MV-4-11 (cell line): ENCODE data around the gene PRKACA.
"Not testable (repeated sequence)": the region's sequence is repeated elsewhere in the genome, so short reads cannot be mapped to it uniquely, and the experiment has no call there.

Source experiments
- DNase-seq: peaks from one replicate; lab custom pipeline; 2025; lab: John Stamatoyannopoulos, UW

The PRKACA gene

GRCh38 chr19:14048443-14049153 is 69.0 kb downstream of the PRKACA start:
- peak; percentile 87 for DNase-seq

GRCh38 chr19:14047866-14048265 is 69.7 kb downstream of the PRKACA start:
- DNase-seq: not testable (repeated sequence)

- DNase-seq: peak; percentile 89
Observed at GRCh38 chr19:14042659-14043608, 74.6 kb downstream of the PRKACA start.
